Activated CD4-positive, alpha-beta memory T cell treated with anti-CD3 and anti-CD28 coated beads for 36 hours (primary cell): ENCODE data around the gene HBP1. TPM values are rescaled to one million over a fixed set of nuclear protein-coding genes. Genes with fewer than 3 reads are reported as not detected.

ENCODE experiments used
- CTCF ChIA-PET: fragments of 350-600 bp; sonication (Branson Sonifier 250); formaldehyde crosslinking; loops from one replicate; lab custom pipeline; 2021; ENCODE audit warnings: antibody characterized with exemption, inconsistent platforms; lab: Charles Lee
- POLR2A ChIA-PET: fragments of 350-600 bp; sonication (Branson Sonifier 250); formaldehyde crosslinking; loops from one replicate; lab custom pipeline; 2021; ENCODE audit warnings: antibody characterized with exemption; lab: Charles Lee
- DNase-seq: peaks from one replicate; pipeline ENCODE4 v3.0.0-alpha.2; 2020
- H3K27ac Mint-ChIP-seq: one replicate; pipeline ENCODE4 v1.8.0; 2021; ENCODE audit warnings: mixed read lengths
- H3K27me3 Mint-ChIP-seq: one replicate; pipeline ENCODE4 v1.8.0; 2021; ENCODE audit warnings: mixed read lengths
- H3K36me3 Mint-ChIP-seq: one replicate; pipeline ENCODE4 v1.8.0; 2021; ENCODE audit warnings: mixed read lengths
- H3K4me1 Mint-ChIP-seq: one replicate; pipeline ENCODE4 v1.8.0; 2021; ENCODE audit warnings: low read depth, mixed read lengths
- H3K4me3 Mint-ChIP-seq: one replicate; pipeline ENCODE4 v1.8.0; 2021; ENCODE audit warnings: mild to moderate bottlenecking, mixed read lengths
- H3K9me3 Mint-ChIP-seq: one replicate; pipeline ENCODE4 v1.8.0; 2021; ENCODE audit warnings: mixed read lengths
- intact Hi-C: fragments of 100-400 bp; cut with micrococcal nuclease; formaldehyde crosslinking; loops from one replicate; pipeline ENCODE4 v1.15.1; 2023
- total RNA-seq, 2 experiments: library from RNA; stranded (reverse); gene quantifications; one replicate each; pipeline ENCODE4 v1.2.3, GENCODE V29; 2021

HBP1 gene
- total RNA-seq, 2 experiments from 2014 or later = 24.3 to 26.7 TPM

DNA sequence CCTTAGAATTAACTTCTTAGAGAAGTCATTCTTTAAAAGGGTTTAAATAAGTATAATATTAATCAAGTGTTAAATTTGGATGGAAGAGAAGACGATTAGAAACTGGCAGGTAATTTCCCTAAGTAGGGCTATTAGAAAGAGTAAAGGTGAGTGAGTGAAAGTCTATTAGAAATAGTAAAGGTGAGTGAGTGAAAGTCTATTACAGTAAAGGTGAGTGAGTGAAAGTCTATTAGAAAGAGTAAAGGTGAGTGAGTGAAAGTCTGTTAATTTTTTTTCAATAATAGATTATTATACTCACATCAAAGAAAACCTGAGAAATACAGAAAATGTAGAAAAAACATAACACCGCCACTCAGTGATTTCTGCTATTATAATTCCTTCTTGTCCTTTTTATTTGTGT, 10.8 kb upstream of the HBP1 start:
- H3K36me3 Mint-ChIP-seq = no peaks in the 10 kb centered on the region
- H3K9me3 Mint-ChIP-seq = no peaks in the 10 kb centered on the region
- intact Hi-C loops = no loop called here
- no peaks in the 10 kb centered on the region for H3K27me3 Mint-ChIP-seq
- ChIA-PET CTCF (interaction anchor here (1.7 kb wide), 1 partner anchor 9 kb away, joined by 4 read pairs; no protein-coding TSS in a partner anchor), POLR2A (no interaction called here)
- H3K4me1 Mint-ChIP-seq = no peaks in the 10 kb centered on the region
- no peak overlapping the region for H3K27ac Mint-ChIP-seq
- no peak overlapping the region for H3K4me3 Mint-ChIP-seq
- no peak for DNase-seq

GRCh38 chr7:107160389-107160788, 8.4 kb upstream of the HBP1 start:
- no peaks in the 10 kb centered on the region for H3K9me3 Mint-ChIP-seq
- H3K27me3 Mint-ChIP-seq = peaks cover 2% of the 10 kb centered on the region
- CTCF ChIA-PET = no interaction called here
- H3K4me1 Mint-ChIP-seq = no peaks in the 10 kb centered on the region
- intact Hi-C loops = no loop called here
- H3K36me3 Mint-ChIP-seq = no peaks in the 10 kb centered on the region
- H3K27ac Mint-ChIP-seq = no peak overlapping the region
- no peak overlapping the region for H3K4me3 Mint-ChIP-seq
- POLR2A ChIA-PET = no interaction called here
- DNase-seq = no peak

GRCh38 chr7:107161415-107161814, 7.4 kb upstream of the HBP1 start:
- no peak overlapping the region for H3K27ac Mint-ChIP-seq
- H3K9me3 Mint-ChIP-seq = no peaks in the 10 kb centered on the region
- no peaks in the 10 kb centered on the region for H3K36me3 Mint-ChIP-seq
- H3K4me1 Mint-ChIP-seq = peaks cover 4% of the 10 kb centered on the region
- intact Hi-C loops = no loop called here
- H3K27me3 Mint-ChIP-seq = peaks cover 2% of the 10 kb centered on the region
- POLR2A ChIA-PET = no interaction called here
- CTCF ChIA-PET = interaction anchor here (0.6 to 1.6 kb wide), 4 partner anchors 11 to 369 kb away, joined by 3 to 5 read pairs (median 4); no protein-coding TSS in a partner anchor
- H3K4me3 Mint-ChIP-seq = no peak overlapping the region
- no peak for DNase-seq

GRCh38 chr7:107162475-107162874, 6.3 kb upstream of the HBP1 start:
- CTCF ChIA-PET = interaction anchor here (1.6 kb wide), 1 partner anchor 15 kb away, joined by 5 read pairs; no protein-coding TSS in a partner anchor
- no peak overlapping the region for H3K27ac Mint-ChIP-seq

DNA sequence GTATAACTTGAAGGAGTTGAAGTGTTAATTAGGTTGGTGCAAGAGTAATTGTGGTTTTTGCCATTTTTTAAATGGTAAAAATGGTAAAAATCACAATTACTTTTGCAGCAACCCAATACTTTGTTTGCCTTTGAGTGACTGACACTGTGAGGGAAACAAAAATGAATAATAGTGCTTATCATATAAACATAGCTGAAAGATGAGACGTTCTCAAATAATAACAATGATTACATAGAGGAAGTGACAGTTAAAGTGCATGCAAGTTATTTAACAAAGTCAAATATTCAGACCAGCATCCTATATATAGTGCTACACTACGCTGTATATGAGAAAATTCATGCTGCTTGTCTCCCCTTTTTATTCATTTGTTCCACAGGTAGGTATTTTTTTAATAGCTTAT, 4.7 kb upstream of the HBP1 start:
- ChIA-PET POLR2A (no interaction called here), CTCF (interaction anchor here (1.2 to 1.7 kb wide), 3 partner anchors 14 to 371 kb away, joined by 3 to 7 read pairs (median 3); no protein-coding TSS in a partner anchor)
- Mint-ChIP-seq H3K9me3 (no peaks in the 10 kb centered on the region), H3K27ac (no peak overlapping the region), H3K4me3 (no peak overlapping the region), H3K27me3 (peaks cover 2% of the 10 kb centered on the region), H3K36me3 (no peaks in the 10 kb centered on the region), H3K4me1 (peaks cover 13% of the 10 kb centered on the region)
- intact Hi-C loops = no loop called here
- no peak for DNase-seq

More at GRCh38 chr7:107162475-107162874, 6.3 kb upstream of the HBP1 start:
- no peaks in the 10 kb centered on the region for H3K36me3 Mint-ChIP-seq
- DNase-seq = no peak
- POLR2A ChIA-PET = no interaction called here
- peaks cover 10% of the 10 kb centered on the region for H3K4me1 Mint-ChIP-seq
- intact Hi-C loops = no loop called here
- peaks cover 2% of the 10 kb centered on the region for H3K27me3 Mint-ChIP-seq
- H3K9me3 Mint-ChIP-seq = no peaks in the 10 kb centered on the region
- no peak overlapping the region for H3K4me3 Mint-ChIP-seq

DNA sequence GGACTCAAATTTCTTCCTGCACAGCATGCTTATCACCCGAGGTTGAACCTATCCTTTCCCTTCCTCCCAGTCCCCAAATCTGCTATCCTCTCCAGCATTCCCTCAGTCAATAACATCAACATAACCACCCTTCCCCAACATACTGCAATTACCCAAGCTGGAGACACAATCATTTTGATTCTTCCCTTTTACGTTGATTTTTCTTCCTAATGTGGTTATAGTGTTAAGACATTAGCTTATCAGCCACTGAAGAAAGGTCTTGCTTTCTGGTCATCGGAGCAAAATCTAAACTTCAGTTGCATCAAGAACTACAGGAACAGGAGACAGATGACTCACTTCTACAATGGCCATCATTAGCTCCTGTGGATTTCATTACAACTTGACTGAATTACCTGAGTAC, 3.5 kb upstream of the HBP1 start:
- ChIA-PET CTCF (interaction anchor here (1.2 to 4.5 kb wide), 4 partner anchors 13 to 17 kb away, joined by 3 to 36 read pairs (median 6); no protein-coding TSS in a partner anchor), POLR2A (no interaction called here)
- Mint-ChIP-seq H3K27me3 (peaks cover 2% of the 10 kb centered on the region), H3K4me1 (peaks cover 13% of the 10 kb centered on the region), H3K27ac (no peak overlapping the region), H3K9me3 (no peaks in the 10 kb centered on the region), H3K36me3 (no peaks in the 10 kb centered on the region), H3K4me3 (no peak overlapping the region)
- no peak for DNase-seq
- intact Hi-C loops = loop anchor here (5.0 kb wide), 2 partner anchors 652 to 743 kb away; no protein-coding TSS in a partner anchor

DNA sequence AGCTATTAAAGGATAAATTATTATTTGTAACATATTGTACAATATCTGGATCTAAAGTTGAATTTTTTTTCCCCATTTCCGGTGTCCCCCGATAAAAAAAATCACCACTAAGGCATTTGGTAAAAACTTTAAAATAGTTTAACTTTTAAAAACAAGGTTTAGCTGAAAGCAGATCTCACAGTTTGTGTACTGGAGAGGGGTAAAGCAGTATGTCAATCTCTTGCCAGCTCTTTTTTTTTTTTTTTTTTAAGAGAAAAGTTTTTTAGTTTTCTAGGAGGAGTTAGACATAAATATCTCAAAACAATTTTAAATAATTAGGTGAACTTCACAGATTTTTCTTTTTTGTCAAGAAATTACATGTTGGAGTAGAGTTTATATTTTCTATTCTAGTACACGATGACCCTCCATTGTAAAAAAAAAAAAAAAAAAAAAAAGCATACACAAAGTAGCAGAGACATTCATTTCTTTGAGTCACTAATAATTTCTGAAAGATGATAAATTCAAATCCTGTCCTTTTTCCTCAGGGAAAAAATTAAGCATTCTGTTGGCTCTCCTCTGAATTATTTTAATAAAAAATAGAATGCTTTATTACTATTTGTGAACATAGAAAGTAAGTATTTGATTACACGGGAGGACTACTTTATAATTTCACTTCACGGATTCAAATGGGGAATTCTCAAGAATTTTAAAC, 1.9 kb upstream of the HBP1 start:
- Mint-ChIP-seq H3K4me1 (peaks cover 20% of the 10 kb centered on the region), H3K9me3 (no peaks in the 10 kb centered on the region), H3K27me3 (peaks cover 2% of the 10 kb centered on the region), H3K4me3 (peak overlapping the region; percentile 96), H3K36me3 (no peaks in the 10 kb centered on the region), H3K27ac (peak overlapping the region; percentile 97)
- no peak for DNase-seq
- CTCF ChIA-PET = interaction anchor here (0.9 to 4.5 kb wide), 6 partner anchors 10 to 376 kb away, joined by 3 to 36 read pairs (median 4); no protein-coding TSS in a partner anchor
- POLR2A ChIA-PET = interaction anchor here (2.9 kb wide), 1 partner anchor 40 kb away, joined by 9 read pairs; no protein-coding TSS in a partner anchor
- intact Hi-C loops = loop anchor here (1.0 to 5.0 kb wide), 3 partner anchors 17 to 745 kb away; no protein-coding TSS in a partner anchor

GRCh38 chr7:107167483-107168232, 1.1 kb upstream of the HBP1 start:
- intact Hi-C loops = loop anchor here (1.0 to 5.0 kb wide), 16 partner anchors 13 to 1402 kb away; partner anchors contain the start of genes CCDC71L, COG5, DLD and DNAJB9
- POLR2A ChIA-PET = interaction anchor here (0.7 to 3.0 kb wide), 9 partner anchors 12 to 1362 kb away, joined by 3 to 24 read pairs (median 5); partner anchors contain the start of genes CBLL1, NAMPT and PIK3CG
- no peaks in the 10 kb centered on the region for H3K36me3 Mint-ChIP-seq
- peaks cover 2% of the 10 kb centered on the region for H3K27me3 Mint-ChIP-seq
- CTCF ChIA-PET = interaction anchor here (0.8 to 4.5 kb wide), 9 partner anchors 10 to 576 kb away, joined by 3 to 36 read pairs (median 5); partner anchors contain the start of genes CBLL1 and CCDC71L
- H3K9me3 Mint-ChIP-seq = no peaks in the 10 kb centered on the region
- H3K4me3 Mint-ChIP-seq = peak overlapping the region; percentile 96
- H3K27ac Mint-ChIP-seq = peak overlapping the region; percentile 97
- peak; percentile 83 for DNase-seq
- peaks cover 24% of the 10 kb centered on the region for H3K4me1 Mint-ChIP-seq

- Mint-ChIP-seq H3K27me3 (peaks cover 2% of the 10 kb centered on the region), H3K4me1 (peaks cover 41% of the 10 kb centered on the region), H3K9me3 (no peaks in the 10 kb centered on the region), H3K36me3 (no peaks in the 10 kb centered on the region), H3K4me3 (peak overlapping the region; percentile 96), H3K27ac (peak overlapping the region; percentile 97)
- intact Hi-C loops = loop anchor here (2.0 to 5.0 kb wide), 5 partner anchors 509 to 747 kb away; partner anchors contain the start of genes CCDC71L and DLD
- CTCF ChIA-PET = interaction anchor here (1.0 to 4.5 kb wide), 5 partner anchors 20 to 706 kb away, joined by 3 to 36 read pairs (median 7); partner anchors contain the start of genes CBLL1 and CCDC71L
- peak; percentile 96 for DNase-seq
- POLR2A ChIA-PET = interaction anchor here (0.7 to 3.0 kb wide), 13 partner anchors 10 to 884 kb away, joined by 3 to 24 read pairs (median 4); partner anchors contain the start of genes CBLL1, COG5, DUS4L and NAMPT
These were observed 582 bp downstream of the HBP1 start for GRCh38 chr7:107169120-107170050.

DNA sequence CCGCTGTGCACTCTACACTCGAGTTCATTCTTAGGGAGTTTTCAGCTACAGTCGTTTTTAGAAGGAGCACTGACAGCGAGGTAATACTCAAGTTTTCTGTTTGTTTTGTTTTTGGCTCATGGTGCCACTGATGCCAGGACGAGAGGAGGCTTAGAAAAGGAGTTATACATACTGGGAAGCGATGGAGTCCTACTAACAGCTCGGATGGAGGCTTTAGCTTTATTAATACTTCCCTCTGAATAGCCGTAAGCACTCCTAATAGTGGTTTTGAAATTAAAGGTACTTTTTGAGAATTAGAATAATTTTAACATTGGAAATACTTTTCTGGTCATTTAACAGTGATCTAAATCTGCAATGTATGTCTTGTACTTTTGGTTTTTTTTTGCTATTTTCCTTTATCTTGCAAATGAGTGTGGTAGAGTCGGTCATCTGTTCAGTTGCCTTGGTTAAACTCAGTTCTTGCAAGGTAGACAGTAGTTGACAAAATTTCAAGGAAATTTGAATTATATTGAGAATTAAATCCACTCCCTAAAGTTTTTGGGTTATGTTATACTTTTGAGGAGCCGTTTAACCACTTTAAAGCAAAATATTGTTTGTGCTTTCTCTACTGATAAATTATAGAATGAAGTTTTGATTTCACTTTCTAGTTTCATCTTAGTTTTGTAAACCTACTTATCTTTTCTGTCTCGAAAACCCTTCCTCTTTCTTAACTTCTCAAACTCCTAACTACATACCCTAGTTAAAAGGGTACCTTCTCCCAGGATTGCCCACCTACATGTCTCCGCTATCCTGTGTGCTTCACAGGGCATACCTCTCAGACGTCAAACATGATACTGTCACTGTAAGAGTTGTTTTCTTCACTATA, 1.5 kb downstream of the HBP1 start:
- H3K4me1 Mint-ChIP-seq = peaks cover 50% of the 10 kb centered on the region

More for the DNA sequence above, 1.5 kb downstream of the HBP1 start:
- CTCF ChIA-PET = interaction anchor here (1.0 to 4.5 kb wide), 3 partner anchors 21 to 705 kb away, joined by 5 to 36 read pairs (median 7); partner anchors contain the start of gene CBLL1
- no peaks in the 10 kb centered on the region for H3K36me3 Mint-ChIP-seq
- no peak for DNase-seq
- H3K27me3 Mint-ChIP-seq = peaks cover 1% of the 10 kb centered on the region
- peak overlapping the region; percentile 97 for H3K27ac Mint-ChIP-seq
- POLR2A ChIA-PET = interaction anchor here (1.0 to 3.0 kb wide), 6 partner anchors 9 to 885 kb away, joined by 3 to 24 read pairs (median 8); partner anchors contain the start of genes COG5, DUS4L and NAMPT
- H3K4me3 Mint-ChIP-seq = peak overlapping the region; percentile 96
- intact Hi-C loops = no loop called here
- no peaks in the 10 kb centered on the region for H3K9me3 Mint-ChIP-seq
